DLD1 (cell line): ENCODE data around the gene CA12.

Source experiments
- in situ Hi-C: cut with HindIII; loops from 2 replicates; pipeline ENCODE4 v1.10.0; 2017; ENCODE audit warnings: low sequenced_read_pairs

Gene CA12

GRCh38 chr15:63402498-63403253 is 21.0 kb upstream of the CA12 start:
- in situ Hi-C loops: no loop called here

- in situ Hi-C loops: no loop called here
Observed at GRCh38 chr15:63401714-63402497, 20.3 kb upstream of the CA12 start.

- in situ Hi-C loops: no loop called here
Observed at GRCh38 chr15:63401078-63401477, 19.4 kb upstream of the CA12 start.

- in situ Hi-C loops: no loop called here
Observed at GRCh38 chr15:63398456-63398855, 16.8 kb upstream of the CA12 start.

- in situ Hi-C loops: no loop called here
Observed at GRCh38 chr15:63396152-63396928, 14.7 kb upstream of the CA12 start.

- in situ Hi-C loops: no loop called here
Observed at GRCh38 chr15:63395730-63396151, 14.1 kb upstream of the CA12 start.

GRCh38 chr15:63392361-63393009 is 10.8 kb upstream of the CA12 start:
- in situ Hi-C loops: loop anchor here (5.0 kb wide), 1 partner anchor 45 kb away; no protein-coding TSS in a partner anchor

GRCh38 chr15:63391669-63392360 is 10.2 kb upstream of the CA12 start:
- in situ Hi-C loops: loop anchor here (5.0 kb wide), 1 partner anchor 45 kb away; no protein-coding TSS in a partner anchor

GRCh38 chr15:63390689-63391088 is 9.0 kb upstream of the CA12 start:
- in situ Hi-C loops: loop anchor here (5.0 kb wide), 1 partner anchor 43 kb away; no protein-coding TSS in a partner anchor

- in situ Hi-C loops: loop anchor here (5.0 kb wide), 1 partner anchor 43 kb away; no protein-coding TSS in a partner anchor
Observed at GRCh38 chr15:63389902-63390670, 8.4 kb upstream of the CA12 start.

GRCh38 chr15:63388511-63388910 is 6.9 kb upstream of the CA12 start:
- in situ Hi-C loops: no loop called here

- in situ Hi-C loops: no loop called here
Observed at GRCh38 chr15:63387748-63388493, 6.3 kb upstream of the CA12 start.

GRCh38 chr15:63385911-63386531 is 4.4 kb upstream of the CA12 start:
- in situ Hi-C loops: no loop called here

- in situ Hi-C loops: no loop called here
Observed at GRCh38 chr15:63384906-63385305, 3.3 kb upstream of the CA12 start.

GRCh38 chr15:63382966-63383710 is 1.5 kb upstream of the CA12 start:
- in situ Hi-C loops: no loop called here

GRCh38 chr15:63380808-63381282 is 801 bp downstream of the CA12 start:
- in situ Hi-C loops: no loop called here

- in situ Hi-C loops: no loop called here
Observed at GRCh38 chr15:63380151-63380807, 1.4 kb downstream of the CA12 start.
